ENCODE measurements around the gene SPAG16. TPM values are rescaled to one million over a fixed set of nuclear protein-coding genes. Genes with fewer than 3 reads are reported as not detected.

SPAG16 gene
- total and polyA plus RNA-seq, 2 donors (not counting 1 experiment from before 2014, with no cell fraction given): 24.1 to 36.8 TPM

DNA sequence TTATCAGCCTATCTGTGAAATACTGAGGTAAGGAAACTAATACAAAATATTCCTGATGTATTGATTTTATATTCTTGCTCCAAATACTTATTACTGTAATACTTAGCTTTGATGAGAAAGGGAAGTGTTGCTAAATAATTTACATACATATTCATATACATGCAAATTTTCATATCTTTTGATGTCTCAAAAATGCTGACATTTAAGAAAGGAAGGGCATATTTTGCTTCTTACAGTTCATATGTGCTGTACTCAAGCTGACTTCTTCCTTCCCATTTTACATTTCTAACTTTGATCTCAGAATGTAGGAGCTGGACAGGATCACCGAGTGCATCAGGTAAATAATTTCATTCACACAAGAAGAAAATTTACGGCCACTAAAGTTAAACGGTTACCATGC, 727.4 kb downstream of the SPAG16 start:
- Histone ChIP-seq H3K27me3 (ENCODE audit: control insufficient read depth, insufficient read depth, low read length) (no peaks in the 10 kb centered on the region), H3K4me3 (replicated peaks in 1 of 4; ENCODE audit: control extremely low read depth in 1 of 4, insufficient read depth in 1 of 4, low read depth in 3 of 4, low read length in 4 of 4) (no peak overlapping the region), H3K79me2 (ENCODE audit: control insufficient read depth, insufficient read depth, low read length) (no peaks in the 10 kb centered on the region), H4K20me1 (ENCODE audit: control insufficient read depth, extremely low read depth, insufficient read depth, low read length) (no peaks in the 10 kb centered on the region), H2AFZ (ENCODE audit: low read length) (no peak overlapping the region), H3K4me1 (ENCODE audit: control insufficient read depth, extremely low read depth, insufficient read depth, low read length) (peaks cover under 1% of the 10 kb centered on the region), H3K9ac (ENCODE audit: insufficient read depth, low read length) (no peak overlapping the region), H3K27ac (ENCODE audit: insufficient read depth, low read length) (no peak overlapping the region), H3K36me3 (ENCODE audit: control insufficient read depth, insufficient read depth, low read length) (no peaks in the 10 kb centered on the region), H3K4me2 (ENCODE audit: extremely low read depth, insufficient read depth, low read length) (no peak overlapping the region), H3K9me3 (ENCODE audit: control insufficient read depth, insufficient read depth, low read depth, low read length) (no peaks in the 10 kb centered on the region)
- TF ChIP-seq EZH2 (IDR thresholded peaks at IDR 0.05; ENCODE audit: low read length, missing control alignments): no peak
- no peak for TF ChIP-seq CTCF (conservative IDR thresholded peaks at IDR 0.05 in 1 of 2, IDR thresholded peaks at IDR 0.05 in 1 of 2; ENCODE audit: low read depth in 1 of 2, low read length in 2 of 2)
- DNase-seq (ENCODE audit: low read depth in 2 of 2): no peak

DNA sequence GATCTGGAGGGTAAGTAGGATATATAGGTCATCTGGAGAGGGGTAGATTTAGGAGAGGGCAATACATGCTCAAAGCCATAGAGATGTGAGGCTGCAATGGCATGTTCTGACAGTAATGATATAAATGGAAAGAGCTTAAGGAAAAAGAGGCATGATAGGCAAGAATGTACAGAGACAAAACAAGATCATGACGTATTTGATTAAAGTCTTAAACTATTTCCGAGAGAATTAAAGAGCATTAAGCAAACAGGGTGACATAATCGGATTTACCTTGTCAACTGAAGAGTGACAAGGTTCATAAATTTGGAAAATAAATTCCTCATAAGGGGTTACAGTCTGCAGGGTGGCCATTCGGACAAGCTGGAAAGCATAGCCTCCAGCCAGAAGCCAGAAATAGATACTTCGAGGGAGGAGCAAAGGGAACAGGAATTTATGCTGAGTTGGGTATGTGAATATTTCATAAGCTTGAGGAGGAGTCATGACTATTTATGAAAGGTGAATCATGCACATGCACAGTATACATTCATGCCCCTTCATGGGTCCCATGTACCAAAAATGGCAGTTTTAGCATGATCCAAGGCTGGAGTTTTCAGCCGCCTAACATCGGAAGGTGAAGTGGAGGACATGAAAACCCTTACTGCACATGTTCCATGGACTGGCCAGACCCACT, 730.4 kb downstream of the SPAG16 start:
- no peaks in the 10 kb centered on the region for H3K36me3 ChIP-seq (ENCODE audit: control insufficient read depth, insufficient read depth, low read length)
- no peak overlapping the region for H3K4me3 ChIP-seq (replicated peaks in 1 of 4; ENCODE audit: control extremely low read depth in 1 of 4, insufficient read depth in 1 of 4, low read depth in 3 of 4, low read length in 4 of 4)
- H3K79me2 ChIP-seq (ENCODE audit: control insufficient read depth, insufficient read depth, low read length): no peaks in the 10 kb centered on the region
- TF ChIP-seq CTCF (conservative IDR thresholded peaks at IDR 0.05 in 1 of 2, IDR thresholded peaks at IDR 0.05 in 1 of 2; ENCODE audit: low read depth in 1 of 2, low read length in 2 of 2) (no peak), EZH2 (IDR thresholded peaks at IDR 0.05; ENCODE audit: low read length, missing control alignments) (no peak)
- no peaks in the 10 kb centered on the region for H3K27me3 ChIP-seq (ENCODE audit: control insufficient read depth, insufficient read depth, low read length)
- H3K27ac ChIP-seq (ENCODE audit: insufficient read depth, low read length): no peak overlapping the region
- peaks cover 8% of the 10 kb centered on the region for H3K4me1 ChIP-seq (ENCODE audit: control insufficient read depth, extremely low read depth, insufficient read depth, low read length)
- no peaks in the 10 kb centered on the region for H3K9me3 ChIP-seq (ENCODE audit: control insufficient read depth, insufficient read depth, low read depth, low read length)
- H3K9ac ChIP-seq (ENCODE audit: insufficient read depth, low read length): no peak overlapping the region
- no peak for DNase-seq (ENCODE audit: low read depth in 2 of 2)
- H4K20me1 ChIP-seq (ENCODE audit: control insufficient read depth, extremely low read depth, insufficient read depth, low read length): no peaks in the 10 kb centered on the region
- no peak overlapping the region for H3K4me2 ChIP-seq (ENCODE audit: extremely low read depth, insufficient read depth, low read length)
- H2AFZ ChIP-seq (ENCODE audit: low read length): no peak overlapping the region

GRCh38 chr2:214019229-214019972, 735.1 kb downstream of the SPAG16 start:
- Histone ChIP-seq H3K27me3 (ENCODE audit: control insufficient read depth, insufficient read depth, low read length) (no peaks in the 10 kb centered on the region), H3K4me3 (replicated peaks in 1 of 4; ENCODE audit: control extremely low read depth in 1 of 4, insufficient read depth in 1 of 4, low read depth in 3 of 4, low read length in 4 of 4) (no peak overlapping the region), H3K36me3 (ENCODE audit: control insufficient read depth, insufficient read depth, low read length) (no peaks in the 10 kb centered on the region), H3K4me1 (ENCODE audit: control insufficient read depth, extremely low read depth, insufficient read depth, low read length) (peaks cover 15% of the 10 kb centered on the region), H3K79me2 (ENCODE audit: control insufficient read depth, insufficient read depth, low read length) (no peaks in the 10 kb centered on the region), H3K9ac (ENCODE audit: insufficient read depth, low read length) (no peak overlapping the region), H3K9me3 (ENCODE audit: control insufficient read depth, insufficient read depth, low read depth, low read length) (no peaks in the 10 kb centered on the region), H4K20me1 (ENCODE audit: control insufficient read depth, extremely low read depth, insufficient read depth, low read length) (no peaks in the 10 kb centered on the region), H2AFZ (ENCODE audit: low read length) (peak overlapping the region; percentile 48), H3K4me2 (ENCODE audit: extremely low read depth, insufficient read depth, low read length) (peak overlapping the region; percentile 68), H3K27ac (ENCODE audit: insufficient read depth, low read length) (peak overlapping the region; percentile 57)
- TF ChIP-seq EZH2 (IDR thresholded peaks at IDR 0.05; ENCODE audit: low read length, missing control alignments): no peak
- TF ChIP-seq CTCF (conservative IDR thresholded peaks at IDR 0.05 in 1 of 2, IDR thresholded peaks at IDR 0.05 in 1 of 2; ENCODE audit: low read depth in 1 of 2, low read length in 2 of 2): no peak
- peak; percentile 97 to 98 for DNase-seq (ENCODE audit: low read depth in 2 of 2)

All from fibroblast of lung (primary cell).